NCI-H1694 (cell line): ENCODE results near the gene MS4A7.
"Not testable (repeated sequence)": the region's sequence is repeated elsewhere in the genome, so short reads cannot be mapped to it uniquely, and the experiment has no call there.

Source experiments
- DNase-seq: peaks from one replicate; lab custom pipeline; 2025; lab: John Stamatoyannopoulos, UW

MS4A7 gene

GRCh38 chr11:60378354-60378753, at the start of gene MS4A7:
MS4A7 (plus strand) TSS chr11:60378532; CDS start chr11:60383142, 4,610 bp downstream.
- no peak for DNase-seq

DNA sequence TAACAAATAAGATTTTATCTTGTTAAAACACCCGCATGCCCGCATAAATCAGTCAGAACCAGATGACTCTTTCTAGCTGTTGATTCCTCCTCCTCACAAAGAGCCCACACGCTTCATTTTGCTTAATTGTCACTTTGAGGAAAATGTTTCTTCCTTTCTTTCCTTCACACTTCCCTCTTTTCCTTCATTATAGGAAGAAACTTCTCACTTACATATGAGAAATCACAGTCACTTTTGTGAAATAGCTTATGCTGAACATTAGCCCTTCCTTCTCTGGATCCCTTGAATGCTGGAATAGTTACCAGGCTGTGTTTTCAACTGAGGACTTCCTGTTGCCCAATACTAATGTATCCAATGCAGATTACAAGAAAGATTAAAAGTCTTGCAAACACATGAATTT, 45.5 kb upstream of the MS4A7 start:
- DNase-seq, result no peak

- no peak for DNase-seq
Measured at GRCh38 chr11:60334005-60334620, 44.2 kb upstream of the MS4A7 start.

GRCh38 chr11:60336767-60337391, 41.5 kb upstream of the MS4A7 start:
- no peak for DNase-seq

GRCh38 chr11:60338053-60338452, 40.3 kb upstream of the MS4A7 start:
- DNase-seq, result no peak

DNA sequence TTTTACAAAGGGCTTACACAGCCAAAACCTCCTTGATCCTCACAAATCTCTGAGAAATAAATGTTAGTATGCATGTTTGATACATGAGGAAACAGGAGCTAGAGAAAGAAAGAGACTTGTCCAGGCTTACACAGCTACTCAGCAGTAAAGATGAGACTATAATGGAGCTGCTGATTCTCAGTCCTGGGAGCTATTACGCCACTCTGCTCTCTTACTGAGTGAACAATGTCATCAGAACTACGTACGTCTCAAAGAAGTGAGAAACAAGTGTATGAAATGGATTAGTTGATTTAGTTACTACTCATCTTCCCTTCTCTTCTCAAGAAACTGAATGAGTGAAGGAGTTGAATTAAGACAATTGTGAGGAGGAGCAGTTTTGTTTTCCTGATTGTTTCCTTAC, 39.0 kb upstream of the MS4A7 start:
- DNase-seq, result no peak

DNA sequence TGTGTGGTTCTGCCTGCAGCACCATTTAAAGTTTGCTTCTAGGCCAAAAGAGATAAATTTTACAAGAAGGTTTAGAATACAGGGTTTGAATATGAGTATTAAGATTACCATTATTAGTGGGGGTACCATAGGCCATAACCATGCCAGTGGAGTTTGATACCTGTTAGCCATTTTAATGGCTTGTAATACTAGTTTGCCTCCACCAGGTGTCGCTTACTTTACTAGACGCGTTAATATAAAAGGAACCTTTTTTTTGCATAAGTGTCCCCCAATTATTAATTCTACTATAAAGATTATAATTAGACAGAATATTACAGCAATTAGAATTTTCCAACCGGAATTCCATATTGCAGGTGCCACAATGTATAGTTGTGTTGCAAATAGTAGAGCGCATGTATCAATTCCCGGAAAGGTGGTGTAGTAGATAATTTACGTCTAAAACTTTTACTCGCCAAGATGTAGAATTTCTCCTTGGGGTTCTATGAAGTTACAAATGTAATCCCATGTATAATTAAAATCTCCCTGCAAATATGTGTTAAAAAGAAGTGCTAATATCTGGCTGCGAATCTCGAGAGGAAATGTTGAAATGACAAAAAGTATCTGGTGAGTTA, 35.1 kb upstream of the MS4A7 start:
- DNase-seq, result no peak

GRCh38 chr11:60344146-60344545, 34.2 kb upstream of the MS4A7 start:
- DNase-seq, result no peak

DNA sequence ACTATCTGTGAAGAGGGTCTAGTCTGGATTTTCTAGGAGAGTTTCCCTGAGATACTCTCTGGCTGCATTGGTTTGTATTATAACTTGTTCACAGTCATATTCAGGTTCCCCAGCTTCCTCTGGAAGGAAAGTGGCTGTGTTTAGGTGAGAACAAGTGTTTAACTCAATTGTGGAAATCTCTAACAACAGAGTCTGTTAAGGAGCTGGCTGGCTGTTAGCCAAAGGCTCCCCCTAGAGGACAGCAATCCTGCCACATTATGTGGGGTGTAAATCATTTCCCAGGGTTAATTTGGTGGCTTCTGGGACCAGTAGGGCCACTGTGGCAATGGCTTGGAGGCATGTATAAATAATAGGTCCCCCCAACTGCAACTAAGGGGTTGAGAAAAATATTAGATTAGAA, 32.8 kb upstream of the MS4A7 start:
- DNase-seq, result no peak

- no peak for DNase-seq
Measured at GRCh38 chr11:60347084-60347797, 31.1 kb upstream of the MS4A7 start.

DNA sequence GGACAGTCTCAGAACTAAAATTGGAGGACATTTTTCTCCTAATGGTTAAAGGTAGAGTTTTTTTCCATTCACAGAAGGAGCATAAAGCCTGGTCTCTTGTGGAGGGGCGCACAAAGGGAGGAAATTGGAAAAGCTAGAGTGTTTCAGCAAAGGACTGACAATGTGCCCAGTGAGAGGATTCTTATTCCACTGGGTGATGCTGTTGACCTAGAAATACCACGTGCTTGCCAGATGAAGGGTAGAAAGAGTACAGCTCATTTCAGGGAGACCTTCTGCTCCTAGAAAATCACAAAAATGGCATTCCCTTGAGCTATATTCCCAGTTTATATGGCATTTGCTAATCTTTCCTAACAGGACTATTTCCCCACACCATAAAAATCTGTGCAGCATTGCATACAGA, 30.2 kb upstream of the MS4A7 start:
- no peak for DNase-seq

GRCh38 chr11:60349990-60350389, 28.3 kb upstream of the MS4A7 start:
- no peak for DNase-seq

DNA sequence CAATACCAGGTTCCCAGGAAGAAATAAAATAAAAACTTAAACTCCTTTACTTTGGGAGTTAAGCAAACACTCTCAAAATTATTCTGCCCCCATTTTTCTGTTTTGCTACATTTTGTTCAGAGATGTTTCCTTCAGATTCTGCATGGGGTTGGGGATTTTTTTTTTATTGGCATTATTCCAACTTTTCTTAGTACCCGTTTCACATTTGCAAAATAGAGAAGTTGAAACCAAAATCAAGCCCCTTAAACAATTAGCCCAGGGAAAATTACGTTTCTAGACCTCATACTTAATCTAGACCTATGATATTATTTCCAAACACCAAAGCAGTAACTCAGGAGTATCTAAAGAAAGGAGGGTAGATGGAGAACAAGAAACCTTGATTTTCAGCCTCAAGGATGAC, 20.6 kb upstream of the MS4A7 start:
- DNase-seq, result no peak

DNA sequence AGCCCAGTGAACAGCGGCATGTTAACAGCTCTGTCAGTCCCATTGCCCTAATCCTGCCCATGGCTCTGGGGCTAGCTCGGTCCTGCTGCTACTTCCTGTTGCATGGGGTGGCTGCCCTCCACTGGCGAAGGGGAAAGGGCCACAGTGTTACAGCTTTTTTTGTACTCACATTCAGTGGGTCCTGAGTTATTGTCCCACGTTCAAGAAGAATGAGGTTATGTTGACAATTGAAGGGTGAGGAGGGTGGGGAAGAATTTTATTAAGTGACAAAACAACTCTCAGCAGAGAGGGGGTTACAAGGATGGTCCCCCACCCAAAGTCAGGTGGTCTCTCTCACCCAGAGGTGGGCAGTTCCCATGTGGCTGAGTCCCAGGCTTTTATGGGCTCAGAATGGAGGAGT, 17.7 kb upstream of the MS4A7 start:
- no peak for DNase-seq

- no peak for DNase-seq
Measured at GRCh38 chr11:60362241-60362640, 16.1 kb upstream of the MS4A7 start.

DNA sequence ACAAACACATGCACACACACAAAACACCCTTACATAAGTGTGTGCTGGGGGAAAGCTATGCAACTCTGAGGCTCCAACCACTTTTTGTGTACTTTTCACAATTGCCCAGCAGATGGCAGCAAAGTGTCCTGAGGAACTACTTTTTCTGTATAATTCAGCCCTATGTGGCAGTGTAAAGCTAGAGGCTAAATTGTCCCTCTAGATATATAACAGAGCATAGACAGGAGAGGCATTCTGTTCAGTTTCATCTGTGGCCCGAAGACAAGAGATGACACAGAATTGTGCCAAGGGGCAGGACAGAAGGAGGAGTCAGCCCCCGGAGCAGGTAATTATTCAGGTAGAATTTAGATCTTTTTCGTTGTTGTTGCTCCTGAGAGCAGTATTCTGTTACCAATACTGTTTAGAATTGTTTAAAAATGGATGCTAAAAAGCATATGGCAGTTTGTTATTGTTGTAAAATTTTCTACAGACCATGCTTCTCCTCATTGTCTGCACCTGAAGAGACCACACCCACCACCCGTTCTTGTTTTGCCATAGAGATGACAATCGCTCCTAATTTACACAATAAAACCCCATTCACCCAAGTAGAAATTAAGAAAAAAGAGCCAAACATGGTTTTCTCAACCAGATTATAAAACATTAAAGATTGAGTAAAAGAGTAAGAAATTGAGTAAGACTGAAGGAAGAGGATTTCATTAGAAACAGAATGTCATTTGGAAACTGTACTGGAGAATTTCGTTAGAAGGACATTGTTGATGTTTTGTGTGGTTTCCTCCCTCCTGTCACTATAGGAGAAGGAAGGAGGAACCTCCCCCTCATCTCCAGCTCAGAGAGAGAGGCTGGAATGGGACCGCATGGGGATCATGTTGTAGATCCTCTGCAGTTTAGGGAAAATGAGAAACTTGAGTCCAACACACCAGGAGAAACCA, 14.5 kb upstream of the MS4A7 start:
- DNase-seq, result peak; percentile 22

DNA sequence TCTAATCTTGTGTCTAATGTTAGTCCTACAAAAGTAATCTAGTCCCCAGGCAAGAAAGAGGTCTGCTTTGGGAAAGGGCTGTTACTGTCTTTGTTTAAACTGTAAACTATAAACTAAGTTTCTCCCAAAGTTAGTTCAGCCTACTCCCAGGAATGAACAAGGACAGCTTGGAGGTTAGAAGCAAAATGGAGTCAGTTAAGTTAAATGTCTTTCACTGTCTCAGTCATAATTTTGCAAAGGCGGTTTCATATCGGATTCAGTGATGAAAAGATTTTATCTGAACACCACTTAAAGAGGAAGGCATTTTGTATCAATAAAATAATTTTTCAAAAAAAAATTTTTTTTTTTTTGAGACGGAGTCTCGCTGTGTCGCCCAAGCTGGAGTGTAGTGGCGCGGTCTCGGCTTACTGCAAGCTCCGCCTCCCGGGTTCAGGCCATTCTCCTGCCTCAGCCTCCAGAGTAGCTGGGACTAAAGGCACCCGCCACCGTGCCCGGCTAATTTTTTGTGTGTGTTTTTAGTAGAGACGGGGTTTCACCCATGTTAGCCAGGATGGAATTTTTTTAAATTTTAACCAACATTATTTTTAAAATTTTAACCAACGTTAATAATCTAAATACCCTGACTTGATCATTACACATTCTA, 11.9 kb upstream of the MS4A7 start:
- not testable (repeated sequence) for DNase-seq

GRCh38 chr11:60367009-60367408, 11.3 kb upstream of the MS4A7 start:
- no peak for DNase-seq

GRCh38 chr11:60367896-60368295, 10.4 kb upstream of the MS4A7 start:
- no peak for DNase-seq

GRCh38 chr11:60370252-60370810, 8.0 kb upstream of the MS4A7 start:
- no peak for DNase-seq

GRCh38 chr11:60370811-60371298, 7.5 kb upstream of the MS4A7 start:
- no peak for DNase-seq
